Fibroblast of lung (primary cell): ENCODE data around the gene PPP1R1C.

Experiments
- EZH2 ChIP-seq: IDR thresholded peaks from 2 replicates; pipeline ENCODE4 v1.5.1; 2012; ENCODE audit warnings: low read length, control low read depth, mild to moderate bottlenecking; ENCODE audit errors: missing control alignments
- TF ChIP-seq, protein P1 (sequence below), 2 donors: IDR thresholded peaks in 1 of 2; conservative IDR thresholded peaks in 1 of 2; 1 replicate in 1 of 2; 2 replicates in 1 of 2; pipeline ENCODE4 v1.5.1; 2011 to 2012; ENCODE audit warnings: low read length in 2 of 2, control low read depth in 1 of 2, inconsistent platforms in 1 of 2, low read depth in 1 of 2, mild to moderate bottlenecking in 1 of 2

DNA sequence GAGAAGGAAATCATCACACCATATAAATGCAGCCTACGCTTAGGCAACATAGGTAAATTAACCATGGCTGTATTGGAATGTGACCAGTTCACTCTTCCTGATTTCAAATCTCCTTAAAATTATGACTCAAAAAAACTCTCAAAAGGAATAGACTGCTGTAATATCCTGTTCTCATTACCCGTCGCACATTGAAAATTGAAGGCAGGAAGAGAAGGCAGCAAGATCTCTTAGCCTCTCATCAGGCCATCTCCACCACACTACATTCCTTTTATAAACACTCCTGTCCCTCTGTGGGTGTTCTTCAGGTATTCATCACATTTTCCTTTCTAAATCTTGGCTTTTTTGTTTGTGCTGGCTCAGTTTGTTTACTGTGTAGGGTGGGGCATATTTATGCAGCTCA is 83.2 kb downstream of the PPP1R1C start:
- TF ChIP-seq, protein P1, sequence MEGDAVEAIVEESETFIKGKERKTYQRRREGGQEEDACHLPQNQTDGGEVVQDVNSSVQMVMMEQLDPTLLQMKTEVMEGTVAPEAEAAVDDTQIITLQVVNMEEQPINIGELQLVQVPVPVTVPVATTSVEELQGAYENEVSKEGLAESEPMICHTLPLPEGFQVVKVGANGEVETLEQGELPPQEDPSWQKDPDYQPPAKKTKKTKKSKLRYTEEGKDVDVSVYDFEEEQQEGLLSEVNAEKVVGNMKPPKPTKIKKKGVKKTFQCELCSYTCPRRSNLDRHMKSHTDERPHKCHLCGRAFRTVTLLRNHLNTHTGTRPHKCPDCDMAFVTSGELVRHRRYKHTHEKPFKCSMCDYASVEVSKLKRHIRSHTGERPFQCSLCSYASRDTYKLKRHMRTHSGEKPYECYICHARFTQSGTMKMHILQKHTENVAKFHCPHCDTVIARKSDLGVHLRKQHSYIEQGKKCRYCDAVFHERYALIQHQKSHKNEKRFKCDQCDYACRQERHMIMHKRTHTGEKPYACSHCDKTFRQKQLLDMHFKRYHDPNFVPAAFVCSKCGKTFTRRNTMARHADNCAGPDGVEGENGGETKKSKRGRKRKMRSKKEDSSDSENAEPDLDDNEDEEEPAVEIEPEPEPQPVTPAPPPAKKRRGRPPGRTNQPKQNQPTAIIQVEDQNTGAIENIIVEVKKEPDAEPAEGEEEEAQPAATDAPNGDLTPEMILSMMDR (conservative IDR thresholded peaks at IDR 0.05 in 1 of 2, IDR thresholded peaks at IDR 0.05 in 1 of 2; ENCODE audit: low read depth in 1 of 2, low read length in 2 of 2) = no peak
- TF ChIP-seq EZH2 = no peak
